Stimulated activated CD8-positive, alpha-beta memory T cell treated with anti-CD3 and anti-CD28 coated beads, Interleukin-15, amount 100 ng/mL, for 1 hour (primary cell): ENCODE data around the gene PAK1.
"Not testable (repeated sequence)": the region's sequence is repeated elsewhere in the genome, so short reads cannot be mapped to it uniquely, and the experiment has no call there.

Source experiments
- DNase-seq: peaks from one replicate; pipeline ENCODE4 v3.0.0-alpha.2; 2020; ENCODE audit warnings: low read depth

The PAK1 gene

DNA sequence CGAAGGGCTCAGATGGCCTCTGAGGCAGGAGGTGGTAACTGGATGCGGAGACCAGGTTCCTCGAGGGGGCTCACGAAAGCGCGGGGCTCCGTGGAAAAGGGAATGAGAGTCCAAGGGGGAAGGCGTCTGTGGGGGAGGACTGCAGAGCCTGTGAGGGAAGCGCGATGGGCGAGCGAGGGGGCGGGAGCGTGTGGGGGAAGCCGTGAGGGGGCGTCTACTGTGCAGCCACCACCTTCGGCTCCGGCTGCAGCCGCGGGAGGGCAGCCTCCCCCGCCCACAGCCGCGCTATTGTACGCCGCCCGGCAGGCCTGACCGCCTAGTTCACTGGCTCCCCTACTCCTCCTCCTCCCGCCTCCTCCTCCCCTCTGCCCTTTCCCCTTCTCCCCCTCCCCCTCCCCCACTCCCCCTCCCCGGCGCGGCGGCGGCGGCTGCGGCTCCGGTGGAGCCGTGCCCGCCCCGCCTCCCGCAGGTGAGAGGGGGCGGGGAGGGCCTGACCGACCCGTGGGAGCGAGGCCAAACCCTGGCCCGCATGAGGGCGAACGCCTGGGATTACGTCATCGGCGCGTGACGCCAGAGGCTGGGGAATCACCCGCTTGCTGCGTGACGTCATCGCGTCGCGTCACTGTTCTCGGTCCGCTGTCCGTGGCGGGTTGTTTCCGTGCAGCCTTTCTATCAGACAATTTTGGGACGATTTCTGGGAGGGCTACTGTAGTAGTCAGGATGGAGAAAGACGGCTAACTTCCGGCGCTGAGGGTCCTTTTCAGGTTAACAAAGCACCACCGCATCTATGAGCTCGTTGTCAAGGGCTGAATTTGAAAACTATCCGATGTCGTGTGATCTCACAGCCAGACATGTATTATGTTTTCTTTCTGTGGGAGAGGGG, at the start of gene PAK1:
PAK1 (minus strand) TSS at position 294 of the 883 bp plus-strand sequence. CDS start 81,574 bp downstream, outside the sequence.
- peak; percentile 75 for DNase-seq

DNA sequence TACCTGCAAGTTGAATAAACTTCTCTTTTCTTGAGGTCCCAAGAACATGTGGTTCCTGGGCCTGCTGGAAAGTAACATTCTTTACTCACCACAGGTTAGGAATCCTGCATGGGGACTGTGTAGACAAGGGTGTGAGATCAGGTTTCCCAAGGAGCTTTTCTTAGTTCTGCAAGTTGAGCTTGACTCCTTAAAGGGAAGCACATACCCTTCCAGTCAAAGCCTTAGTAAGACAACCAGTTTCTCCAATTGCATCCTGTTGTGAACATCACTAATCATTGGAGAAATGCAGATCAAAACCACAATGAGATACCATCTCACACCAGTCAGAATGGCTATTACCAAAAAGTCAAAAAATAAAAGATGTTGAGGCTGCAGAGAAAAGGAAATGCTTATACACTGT, 48.3 kb upstream of the PAK1 start:
- no peak for DNase-seq

DNA sequence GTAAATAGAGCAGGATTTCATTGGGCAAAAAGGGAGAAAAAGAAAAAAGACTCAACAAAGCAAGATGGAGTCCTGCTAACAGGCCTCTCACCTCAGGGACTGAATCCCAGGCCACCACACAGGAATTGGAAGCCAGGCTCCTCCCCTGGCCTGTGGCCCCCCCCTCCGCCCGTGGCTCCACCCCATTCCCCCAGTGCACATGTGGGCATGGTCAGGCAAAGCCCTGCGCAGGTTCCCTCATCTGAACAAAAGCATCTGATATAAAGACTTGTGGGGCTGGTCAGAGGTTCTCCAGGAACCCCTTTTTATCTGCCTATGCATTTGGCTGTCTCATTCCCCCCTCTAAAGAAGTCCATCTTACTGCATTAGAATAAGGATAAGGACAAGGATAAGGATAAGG, 46.0 kb upstream of the PAK1 start:
- DNase-seq, result no peak

DNA sequence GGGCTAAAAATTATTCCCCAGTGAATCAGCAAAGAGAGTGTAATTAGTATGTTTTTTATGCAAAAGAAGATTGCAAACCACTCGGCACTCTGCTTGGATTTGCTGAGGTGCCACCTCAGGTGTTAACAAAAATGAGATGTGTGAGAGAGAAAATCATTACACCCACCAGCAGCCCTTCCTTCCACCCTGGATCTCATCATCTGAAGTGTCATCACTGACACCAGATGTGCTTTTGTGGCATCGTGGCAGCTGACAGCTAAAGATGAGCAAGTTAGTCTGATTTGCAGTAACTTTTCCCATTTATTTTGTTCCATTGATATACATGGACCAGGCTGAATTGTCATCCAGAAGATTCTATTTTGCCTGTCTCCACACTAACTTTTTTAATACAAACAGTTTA, 44.6 kb upstream of the PAK1 start:
- DNase-seq, result no peak

DNA sequence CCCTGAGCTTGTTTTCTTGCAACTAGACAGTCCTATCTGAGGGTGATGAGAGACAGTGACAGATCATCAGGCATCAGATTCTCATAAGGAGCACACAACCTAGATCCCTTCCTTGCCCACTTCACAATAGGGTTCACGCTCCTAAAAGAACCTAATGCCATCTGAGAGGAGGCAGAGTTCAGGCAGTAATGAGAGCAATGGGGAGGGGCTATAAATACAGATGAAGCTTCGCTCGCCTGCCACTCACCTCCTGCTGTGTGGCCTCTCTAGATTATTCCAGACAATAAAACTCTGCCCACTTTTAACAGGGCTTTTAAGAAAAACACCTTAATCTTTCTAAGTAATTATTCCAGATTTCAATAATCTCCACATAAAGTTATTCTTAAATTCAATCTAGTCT, 43.9 kb upstream of the PAK1 start:
- no peak for DNase-seq

DNA sequence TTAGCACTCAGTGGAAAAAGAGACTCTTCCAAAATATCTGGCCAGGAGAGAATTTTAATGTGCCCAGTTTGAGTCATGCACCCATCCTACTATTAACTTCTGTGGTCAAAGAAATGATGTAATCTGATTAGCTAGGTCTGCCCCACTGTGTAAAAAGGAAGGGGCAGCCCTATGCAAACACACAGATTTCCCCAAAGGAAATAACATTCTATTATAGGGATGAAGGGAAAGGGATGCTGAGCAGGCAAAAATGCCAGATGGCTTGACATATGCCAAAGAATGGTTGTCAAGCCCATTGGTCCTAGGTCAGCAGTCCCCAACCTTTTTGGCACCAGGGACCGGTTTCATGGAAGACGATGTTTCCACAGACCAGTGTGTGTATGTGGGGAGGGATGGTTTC, 43.3 kb upstream of the PAK1 start:
- no peak for DNase-seq

DNA sequence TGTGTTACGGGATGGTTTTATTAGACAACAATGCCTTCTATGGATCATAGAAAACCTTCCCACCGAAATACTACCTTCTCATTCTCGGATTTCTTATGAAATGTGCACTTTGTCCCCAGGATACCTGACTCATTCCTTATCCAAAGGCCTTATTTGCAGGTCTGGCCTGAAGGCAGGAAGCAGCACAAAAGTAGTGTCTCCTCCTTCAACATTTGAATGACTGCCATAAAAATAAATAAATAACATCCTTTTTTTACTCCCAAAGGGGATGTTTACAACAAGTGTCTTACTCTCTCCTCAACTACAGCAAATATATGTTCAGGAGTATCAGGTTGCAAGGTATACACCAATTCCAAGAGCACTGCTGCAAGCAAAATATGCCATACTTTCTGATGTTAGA, 41.6 kb upstream of the PAK1 start:
- DNase-seq, result no peak

DNA sequence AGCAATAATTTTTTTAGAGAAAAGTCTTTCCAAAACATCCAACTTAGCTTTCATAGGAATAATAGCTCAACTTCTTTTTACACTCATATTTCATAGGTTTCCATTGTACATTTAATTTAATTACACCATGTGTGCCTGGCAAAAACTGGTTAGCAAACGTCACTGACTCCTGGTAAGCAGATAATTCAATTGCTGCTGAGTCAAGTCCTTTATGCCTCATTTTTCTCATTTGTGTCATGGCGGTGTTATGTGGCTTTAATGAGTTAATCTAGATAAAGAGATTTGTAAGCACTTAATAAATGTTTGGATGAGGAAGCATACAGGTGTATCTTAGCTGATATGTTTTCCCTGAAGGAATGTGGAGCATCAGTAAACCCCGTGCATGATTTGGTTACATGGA, 41.2 kb upstream of the PAK1 start:
- DNase-seq, result no peak

DNA sequence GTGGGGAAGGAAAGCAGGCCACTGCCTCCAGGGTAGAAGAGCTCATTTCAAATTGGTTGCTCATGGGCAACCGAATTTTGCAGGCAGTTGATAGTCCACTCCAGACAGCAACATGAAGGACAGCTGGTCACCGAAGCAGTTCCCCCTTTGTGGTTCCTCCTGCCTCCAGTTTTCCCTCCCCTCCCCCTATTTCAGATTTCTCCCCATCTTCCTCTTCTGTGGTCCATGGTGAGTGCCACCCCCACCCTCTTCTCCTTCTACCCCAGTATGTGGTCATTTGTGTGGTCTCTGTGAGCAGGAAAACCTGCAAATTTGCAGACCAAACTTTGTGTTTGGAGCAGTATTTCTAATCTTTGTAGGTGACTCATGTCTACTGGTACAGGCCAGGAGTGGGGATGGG, 38.2 kb upstream of the PAK1 start:
- DNase-seq, result no peak

DNA sequence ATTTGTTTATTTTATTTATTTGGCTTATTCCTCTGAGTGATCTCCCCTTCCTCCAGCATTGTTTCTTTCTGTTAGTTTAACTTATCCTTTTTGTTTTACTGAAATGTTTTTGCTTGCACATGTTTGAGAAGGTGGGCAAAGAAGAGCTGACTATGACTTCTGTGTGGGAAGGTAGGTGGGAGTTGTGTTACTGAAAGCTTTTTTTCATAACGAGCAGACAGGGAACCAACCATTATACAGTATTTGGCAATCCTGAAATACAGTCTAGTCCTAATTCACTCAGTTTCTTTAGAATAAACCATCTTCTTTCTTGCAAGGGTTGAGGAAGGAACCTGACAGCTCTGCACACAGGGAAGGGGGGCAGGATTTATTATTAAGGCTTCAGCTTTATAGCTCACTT, 37.0 kb upstream of the PAK1 start:
- no peak for DNase-seq

DNA sequence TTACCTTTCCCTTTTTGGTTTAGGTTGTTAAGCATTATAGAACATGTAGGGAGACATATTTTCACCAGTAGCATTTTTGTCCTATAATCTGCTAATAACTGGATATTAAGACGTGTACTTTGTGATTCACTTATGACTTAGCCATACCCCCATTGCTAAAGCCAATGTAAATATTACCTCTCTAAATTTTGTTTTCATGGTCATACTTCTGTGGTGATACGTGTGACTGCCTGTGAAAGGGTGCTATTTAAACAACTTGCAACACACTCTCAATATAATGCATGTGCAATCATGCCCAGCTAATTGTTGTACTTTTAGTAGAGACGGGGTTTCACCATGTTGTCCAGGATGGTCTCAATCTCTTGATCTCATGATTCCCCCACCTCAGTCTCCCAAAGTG, 36.2 kb upstream of the PAK1 start:
- DNase-seq, result no peak

DNA sequence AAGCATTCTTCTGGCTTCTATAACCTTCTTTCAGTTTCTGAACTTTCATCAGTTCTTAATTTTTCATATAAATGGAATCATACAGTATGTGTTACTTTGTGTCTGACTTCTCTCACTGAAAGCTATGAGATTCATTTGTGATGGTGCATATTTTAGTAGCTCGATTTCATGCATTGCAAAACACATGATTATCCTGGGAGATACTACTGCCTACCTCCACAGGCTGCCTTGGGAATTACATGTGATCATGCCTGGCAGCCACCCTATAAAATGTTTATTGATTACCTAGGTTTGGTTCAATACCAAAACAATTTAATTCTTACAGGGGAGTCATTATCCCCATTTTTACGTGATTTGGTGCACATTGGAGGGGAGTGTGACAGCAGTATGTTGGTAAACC, 34.1 kb upstream of the PAK1 start:
- no peak for DNase-seq

DNA sequence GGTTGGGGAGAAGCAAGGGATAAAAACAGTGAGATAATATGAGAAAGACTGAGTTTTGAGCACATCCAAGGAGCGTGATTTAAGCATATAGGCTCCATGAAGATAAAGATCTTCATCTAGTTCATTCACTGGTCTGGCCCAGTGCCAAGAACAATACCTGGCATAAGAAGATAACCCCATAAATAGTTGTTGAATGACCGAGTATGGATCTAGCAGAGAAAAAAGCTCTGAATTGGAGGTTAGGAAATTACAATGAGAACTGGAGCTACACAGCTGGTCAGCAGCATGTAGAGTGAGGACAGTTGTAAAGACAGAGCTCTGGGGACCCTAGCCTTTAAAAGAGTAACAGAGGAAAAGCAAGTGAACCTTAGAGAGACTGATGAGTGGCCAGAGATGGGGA, 33.0 kb upstream of the PAK1 start:
- no peak for DNase-seq

DNA sequence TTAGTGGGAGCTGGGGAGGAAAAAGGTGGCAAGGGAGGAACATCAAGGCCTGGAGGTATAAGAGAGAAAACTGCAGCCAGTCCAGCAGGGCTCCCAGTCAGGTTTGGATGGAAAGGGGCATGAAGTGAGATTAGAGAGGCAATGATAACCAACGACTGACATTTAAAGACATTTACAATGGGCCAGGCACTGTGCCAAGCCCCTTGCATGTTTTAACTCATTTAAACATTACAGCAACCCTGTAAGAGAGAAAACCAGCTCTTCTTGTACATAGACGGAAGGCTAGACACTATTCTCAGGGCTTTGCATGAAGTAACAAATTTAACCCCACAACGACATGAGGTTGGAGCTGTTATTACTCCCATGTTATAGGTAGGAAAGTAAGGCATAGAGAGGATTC, 32.1 kb upstream of the PAK1 start:
- no peak for DNase-seq

DNA sequence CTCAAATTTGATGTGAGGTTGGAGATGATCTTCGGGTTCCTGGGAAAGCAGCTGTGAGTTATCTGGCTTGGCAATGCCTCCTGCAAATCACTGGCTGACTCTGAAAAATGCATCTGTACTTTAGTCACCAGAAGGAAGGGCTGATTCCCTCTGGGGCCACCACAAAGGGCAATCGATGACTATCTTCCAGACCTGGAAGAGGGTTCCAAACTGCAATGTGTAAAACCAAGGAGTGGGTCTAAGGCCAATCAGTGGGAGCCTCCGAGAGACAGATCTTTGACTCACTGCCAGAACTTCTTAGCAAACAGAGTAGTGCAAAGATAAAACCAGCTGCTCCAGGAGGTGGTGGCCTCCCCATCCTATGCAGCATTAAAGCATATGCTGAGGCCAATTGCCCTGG, 29.1 kb upstream of the PAK1 start:
- no peak for DNase-seq

DNA sequence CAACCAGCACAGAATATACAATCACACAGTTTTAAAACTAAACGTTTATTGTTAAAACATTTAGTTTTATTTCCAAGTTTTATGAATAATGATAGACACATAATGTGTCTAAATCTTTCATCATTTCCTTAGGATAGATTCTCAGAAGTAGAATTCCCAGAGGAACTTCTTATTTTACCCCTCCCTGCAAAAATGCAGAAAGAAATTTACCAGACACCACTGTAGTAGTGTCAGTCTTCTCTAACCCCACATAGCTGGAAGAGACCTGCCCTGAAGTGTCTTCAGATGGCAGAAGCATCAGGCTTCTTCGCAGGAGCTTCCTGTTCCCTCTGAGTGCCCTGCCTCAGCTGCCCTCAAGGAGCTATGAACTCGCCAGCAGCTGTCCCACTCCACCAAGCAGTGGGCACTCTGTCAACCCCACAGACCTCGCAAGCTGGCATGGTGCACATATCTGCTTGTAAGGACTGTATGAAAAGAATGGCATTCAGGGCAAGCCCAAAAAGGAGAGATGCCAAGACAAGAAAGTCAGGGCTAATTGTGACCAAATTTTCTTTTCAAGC, 28.5 kb upstream of the PAK1 start:
- DNase-seq, result no peak

DNA sequence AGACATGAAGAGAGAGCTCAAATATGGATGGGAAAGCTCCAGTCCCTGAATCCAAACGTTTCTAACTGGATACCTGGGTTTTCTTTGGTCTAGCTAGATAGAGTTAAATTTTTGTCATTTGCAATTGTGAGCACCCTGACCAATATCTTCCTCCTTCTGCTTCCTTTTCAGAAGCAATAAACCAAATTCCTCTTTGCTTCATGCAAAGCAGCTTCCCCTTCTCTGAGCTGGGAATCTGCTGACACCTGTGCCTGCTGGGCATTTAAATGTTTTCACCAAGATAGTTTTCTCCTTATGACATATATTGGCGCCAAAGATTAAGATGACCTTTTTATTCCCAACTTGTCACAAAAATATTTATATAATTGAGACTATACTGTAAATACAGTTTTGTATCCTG, 27.9 kb upstream of the PAK1 start:
- DNase-seq, result no peak

DNA sequence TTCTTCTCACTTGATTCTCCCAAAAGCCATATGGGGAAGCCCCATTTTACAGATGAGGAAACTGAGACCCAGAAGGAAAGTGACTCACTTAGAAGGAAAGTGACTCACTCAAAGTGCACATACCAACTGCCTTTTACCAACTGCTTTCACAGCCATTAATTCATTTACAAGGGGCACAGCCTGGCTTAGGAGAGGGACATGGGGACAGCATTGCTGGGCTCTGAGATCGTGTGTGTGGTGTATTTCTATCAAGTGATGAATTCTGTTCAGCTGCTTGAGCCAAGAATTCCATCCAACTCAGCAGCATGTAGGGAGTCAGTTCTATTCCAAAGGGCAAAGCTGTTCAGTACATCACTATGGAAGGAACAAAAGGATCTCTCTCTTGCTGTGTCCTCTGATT, 23.5 kb upstream of the PAK1 start:
- no peak for DNase-seq

DNA sequence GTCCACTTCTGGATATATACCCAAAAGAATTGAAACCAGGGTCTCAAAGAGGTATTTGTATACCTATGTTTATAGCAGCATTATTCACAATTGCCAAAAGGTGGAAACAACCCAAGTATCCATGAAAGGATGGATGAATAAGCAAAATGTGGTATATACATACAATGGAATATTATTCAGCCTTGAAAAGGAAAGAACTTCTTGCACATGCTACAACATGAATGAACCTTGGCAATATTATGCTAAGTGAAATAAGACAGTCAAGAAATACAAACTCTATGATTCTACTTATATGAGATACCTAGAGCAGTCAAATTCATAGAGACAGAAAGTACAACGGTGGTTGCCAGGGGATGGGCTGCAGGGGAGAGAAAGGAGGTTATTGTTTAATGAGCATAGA, 21.6 kb upstream of the PAK1 start:
- no peak for DNase-seq

DNA sequence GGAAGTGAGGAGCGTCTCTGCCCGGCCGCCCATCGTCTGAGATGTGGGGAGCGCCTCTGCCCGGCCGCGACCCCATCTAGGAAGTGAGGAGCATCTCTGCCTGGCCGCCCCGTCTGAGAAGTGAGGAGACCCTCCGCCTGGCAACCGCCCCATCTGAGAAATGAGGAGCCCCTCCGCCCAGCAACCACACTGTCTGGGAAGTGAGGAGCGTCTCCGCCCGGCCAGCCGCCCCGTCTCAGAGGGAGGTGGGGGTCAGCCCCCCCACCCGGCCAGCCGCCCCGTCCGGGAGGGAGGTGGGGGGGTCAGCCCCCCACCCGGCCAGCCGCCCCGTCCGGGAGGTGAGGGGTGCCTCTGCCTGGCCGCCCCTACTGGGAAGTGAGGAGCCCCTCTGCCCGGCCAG, 16.1 kb upstream of the PAK1 start:
- DNase-seq, result not testable (repeated sequence)

DNA sequence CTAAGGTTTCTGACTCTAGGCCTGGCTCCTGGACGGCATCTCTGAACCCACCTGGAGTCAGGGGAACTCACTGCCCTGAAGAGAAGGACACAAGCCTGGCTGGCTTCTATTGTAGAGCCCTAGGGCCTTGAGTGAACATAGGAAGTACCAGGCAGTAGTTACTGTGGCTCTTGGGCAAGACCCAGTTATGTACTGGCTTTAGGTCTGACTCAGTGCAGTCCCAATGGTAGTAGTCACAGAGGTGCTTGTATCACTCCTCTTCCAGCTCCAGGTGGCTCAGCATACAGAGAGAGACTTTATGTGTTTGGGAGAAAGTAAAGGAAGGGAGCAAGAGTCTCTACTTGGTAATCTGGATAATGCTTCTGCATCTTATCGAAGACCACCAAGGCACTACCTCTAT, 13.9 kb upstream of the PAK1 start:
- no peak for DNase-seq

DNA sequence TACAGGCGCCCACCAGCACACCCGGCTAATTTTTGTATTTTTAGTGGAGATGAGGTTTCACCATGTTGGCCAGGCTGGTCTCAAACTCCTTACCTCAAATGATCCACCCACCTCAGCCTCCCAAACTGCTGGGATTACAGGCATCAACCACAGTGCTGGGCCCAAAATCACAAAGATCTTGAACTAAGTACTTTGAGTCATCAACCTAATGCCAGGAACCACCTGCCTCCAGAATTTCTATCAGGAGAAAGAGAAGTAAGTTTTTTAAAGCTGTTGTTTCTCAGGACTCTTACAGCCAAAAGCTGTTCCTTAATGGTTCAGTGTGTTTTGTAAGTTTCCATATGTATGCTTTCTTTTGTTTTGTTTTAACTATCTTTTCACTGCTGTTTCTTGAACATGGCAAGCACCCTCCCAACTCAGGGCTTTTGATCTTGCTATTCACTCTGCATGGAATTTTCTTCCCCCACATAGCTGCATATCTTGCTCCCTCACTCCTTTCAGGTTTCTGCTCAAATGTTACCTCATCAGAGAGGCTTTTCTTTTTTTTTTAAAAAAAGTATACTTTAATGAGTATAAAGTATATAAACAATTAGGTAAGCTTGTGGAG, 6.0 kb upstream of the PAK1 start:
- DNase-seq, result no peak

DNA sequence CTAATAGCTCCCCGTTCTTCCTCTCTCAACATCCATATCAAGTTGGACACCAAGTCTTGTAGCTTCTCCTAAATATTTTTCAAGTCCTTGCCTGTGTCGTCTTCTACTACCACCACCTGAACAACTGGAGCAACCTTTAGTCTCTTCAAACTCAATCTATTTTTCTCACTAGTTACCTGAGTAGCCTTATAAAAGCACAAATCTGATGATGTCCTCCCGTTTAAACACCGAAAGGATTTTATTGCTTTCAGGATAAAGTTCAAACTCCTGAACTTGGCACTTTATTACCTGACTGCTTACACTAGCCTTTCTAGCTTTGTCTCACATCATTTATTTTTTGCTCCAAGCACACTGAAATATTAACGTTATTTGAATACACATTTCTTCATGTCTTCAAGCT, 1.3 kb upstream of the PAK1 start:
- no peak for DNase-seq

DNA sequence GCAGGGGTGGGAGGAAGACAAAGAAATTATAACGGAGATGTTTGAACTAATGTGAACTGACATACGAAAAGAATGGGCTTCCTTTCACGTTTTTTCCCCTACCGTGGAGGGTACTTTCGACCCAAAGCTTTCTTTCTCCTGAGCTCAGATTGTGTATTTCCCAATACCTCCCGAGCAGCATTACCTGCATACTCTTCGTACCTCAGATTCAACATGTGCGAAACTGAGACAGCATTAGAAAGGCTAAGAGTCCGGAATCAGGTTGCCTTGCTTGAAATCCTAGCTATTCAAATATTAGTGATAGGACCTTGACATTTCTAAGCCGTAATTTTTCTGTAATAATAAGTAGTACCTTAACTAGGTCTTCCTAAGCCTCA, 778 bp upstream of the PAK1 start:
- no peak for DNase-seq
